ENCODE data around the gene PLVAP.

Gene PLVAP

GRCh38 chr19:17327068-17327653, 50.0 kb downstream of the PLVAP start:
- DNase-seq (ENCODE audit: extremely low spot score) = no peak
- TF ChIP-seq TARDBP (IDR thresholded peaks at IDR 0.05) (no peak), FOXA1 (IDR thresholded peaks at IDR 0.05) (no peak), BHLHE40 (IDR thresholded peaks at IDR 0.05; ENCODE audit: borderline replicate concordance) (no peak), CTBP1 (IDR thresholded peaks at IDR 0.05; ENCODE audit: borderline replicate concordance) (no peak), HDGF (IDR thresholded peaks at IDR 0.05; ENCODE audit: borderline replicate concordance) (no peak), L3MBTL2 (conservative IDR thresholded peaks at IDR 0.05) (no peak; the same call in none of the 2 replicates), FOXM1 (IDR thresholded peaks at IDR 0.05; ENCODE audit: borderline replicate concordance) (no peak), ELF4 (IDR thresholded peaks at IDR 0.05) (no peak), SUZ12 (IDR thresholded peaks at IDR 0.05) (no peak), NFRKB (IDR thresholded peaks at IDR 0.05) (no peak), LEF1 (IDR thresholded peaks at IDR 0.05; ENCODE audit: borderline replicate concordance) (no peak), SP1 (IDR thresholded peaks at IDR 0.05) (no peak), ZNF384 (IDR thresholded peaks at IDR 0.05) (no peak)
- TF ChIP-seq, protein P1, sequence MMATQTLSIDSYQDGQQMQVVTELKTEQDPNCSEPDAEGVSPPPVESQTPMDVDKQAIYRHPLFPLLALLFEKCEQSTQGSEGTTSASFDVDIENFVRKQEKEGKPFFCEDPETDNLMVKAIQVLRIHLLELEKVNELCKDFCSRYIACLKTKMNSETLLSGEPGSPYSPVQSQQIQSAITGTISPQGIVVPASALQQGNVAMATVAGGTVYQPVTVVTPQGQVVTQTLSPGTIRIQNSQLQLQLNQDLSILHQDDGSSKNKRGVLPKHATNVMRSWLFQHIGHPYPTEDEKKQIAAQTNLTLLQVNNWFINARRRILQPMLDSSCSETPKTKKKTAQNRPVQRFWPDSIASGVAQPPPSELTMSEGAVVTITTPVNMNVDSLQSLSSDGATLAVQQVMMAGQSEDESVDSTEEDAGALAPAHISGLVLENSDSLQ (IDR thresholded peaks at IDR 0.05) = no peak
- ChIA-PET POLR2A (interaction anchor here (0.7 to 3.7 kb wide), 4 partner anchors 14 to 22 kb away, joined by 3 to 16 read pairs (median 4); partner anchors contain the start of genes DDA1 and MRPL34), CTCF (interaction anchor here (0.6 kb wide), 4 partner anchors 22 to 978 kb away, joined by 3 read pairs; partner anchors contain the start of genes ABHD8 and MRPL34)

DNA sequence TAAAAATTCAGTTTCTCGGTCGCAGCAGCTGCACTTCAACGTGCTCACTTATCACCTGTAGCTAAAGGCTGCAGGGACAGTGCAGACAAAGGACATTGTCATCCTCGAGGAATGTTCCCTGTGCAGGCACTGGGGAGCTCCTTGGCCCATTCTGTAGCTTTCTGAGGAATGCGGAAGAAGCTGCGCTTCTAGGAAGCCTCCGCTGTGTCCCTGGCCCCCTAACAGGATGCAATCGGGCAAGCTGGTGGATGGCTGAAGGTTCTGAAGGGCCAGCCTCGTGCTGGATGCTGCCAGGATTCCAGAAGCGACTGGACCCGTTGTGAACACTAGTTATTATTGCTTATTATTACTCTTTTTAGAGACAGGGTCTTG, 50.6 kb downstream of the PLVAP start:
- POLR2A ChIA-PET = interaction anchor here (0.9 to 3.7 kb wide), 2 partner anchors 16 to 17 kb away, joined by 3 to 16 read pairs; partner anchors contain the start of gene DDA1
- DNase-seq (ENCODE audit: extremely low spot score) = no peak
- CTCF ChIA-PET = no interaction called here
- TF ChIP-seq ZNF384 (IDR thresholded peaks at IDR 0.05) (no peak), BHLHE40 (IDR thresholded peaks at IDR 0.05; ENCODE audit: borderline replicate concordance) (no peak), SP1 (IDR thresholded peaks at IDR 0.05) (no peak), FOXA1 (IDR thresholded peaks at IDR 0.05) (no peak), FOXM1 (IDR thresholded peaks at IDR 0.05; ENCODE audit: borderline replicate concordance) (no peak), LEF1 (IDR thresholded peaks at IDR 0.05; ENCODE audit: borderline replicate concordance) (no peak), NFRKB (IDR thresholded peaks at IDR 0.05) (no peak)
- TF ChIP-seq, protein P1 (IDR thresholded peaks at IDR 0.05) = no peak

- DNase-seq (ENCODE audit: extremely low spot score) = no peak
- ChIA-PET CTCF (interaction anchor here (0.7 kb wide), 1 partner anchor 199 kb away, joined by 3 read pairs; no protein-coding TSS in a partner anchor), POLR2A (interaction anchor here (0.9 to 3.7 kb wide), 2 partner anchors 16 to 17 kb away, joined by 3 to 16 read pairs; partner anchors contain the start of gene DDA1)
- TF ChIP-seq, protein P1 (IDR thresholded peaks at IDR 0.05) = no peak
- TF ChIP-seq FOXA1 (IDR thresholded peaks at IDR 0.05) = no peak
- TF ChIP-seq NFRKB (IDR thresholded peaks at IDR 0.05) = no peak
- TF ChIP-seq TARDBP (IDR thresholded peaks at IDR 0.05) = no peak
- no peak for TF ChIP-seq SP1 (IDR thresholded peaks at IDR 0.05)
- TF ChIP-seq SUZ12 (IDR thresholded peaks at IDR 0.05) = no peak
- no peak for TF ChIP-seq L3MBTL2 (conservative IDR thresholded peaks at IDR 0.05)
- TF ChIP-seq CTBP1 (IDR thresholded peaks at IDR 0.05; ENCODE audit: borderline replicate concordance) = no peak
- TF ChIP-seq FOXK2 (IDR thresholded peaks at IDR 0.05) = no peak
These were observed 51.1 kb downstream of the PLVAP start for GRCh38 chr19:17325881-17326594.

DNA sequence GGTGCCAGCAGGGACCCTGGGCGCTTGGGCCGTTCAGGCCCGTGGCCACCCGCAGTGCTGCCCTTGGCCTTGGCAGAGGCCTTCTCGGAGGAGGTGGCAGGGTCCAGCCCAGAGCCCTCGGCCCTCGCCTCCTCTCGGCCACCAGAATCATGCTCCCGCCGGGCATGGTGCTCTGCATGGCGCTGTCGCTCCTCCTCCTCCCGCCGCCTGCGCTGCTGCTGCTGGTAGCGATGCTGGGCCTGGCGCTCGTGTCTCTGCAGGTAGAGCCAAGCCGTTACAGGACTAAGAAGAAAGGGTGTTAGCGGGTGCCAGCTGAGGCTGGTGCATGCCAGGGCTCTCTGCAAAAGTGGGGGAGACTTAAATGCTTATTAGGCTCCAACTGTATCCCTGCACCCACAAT, 52.0 kb downstream of the PLVAP start:
- POLR2A ChIA-PET = interaction anchor here (0.8 to 3.7 kb wide), 3 partner anchors 8 to 16 kb away, joined by 3 to 16 read pairs (median 5); partner anchors contain the start of gene DDA1
- no peak for DNase-seq (ENCODE audit: extremely low spot score)
- CTCF ChIA-PET = interaction anchor here (0.7 kb wide), 1 partner anchor 200 kb away, joined by 3 read pairs; no protein-coding TSS in a partner anchor
- TF ChIP-seq CTBP1 (IDR thresholded peaks at IDR 0.05; ENCODE audit: borderline replicate concordance) (no peak), ZNF384 (IDR thresholded peaks at IDR 0.05) (no peak), NFRKB (IDR thresholded peaks at IDR 0.05) (no peak), L3MBTL2 (conservative IDR thresholded peaks at IDR 0.05) (no peak), ELF4 (IDR thresholded peaks at IDR 0.05) (no peak), FOXA1 (IDR thresholded peaks at IDR 0.05) (no peak), LEF1 (IDR thresholded peaks at IDR 0.05; ENCODE audit: borderline replicate concordance) (no peak)
- TF ChIP-seq, protein P1 (IDR thresholded peaks at IDR 0.05) = no peak

DNA sequence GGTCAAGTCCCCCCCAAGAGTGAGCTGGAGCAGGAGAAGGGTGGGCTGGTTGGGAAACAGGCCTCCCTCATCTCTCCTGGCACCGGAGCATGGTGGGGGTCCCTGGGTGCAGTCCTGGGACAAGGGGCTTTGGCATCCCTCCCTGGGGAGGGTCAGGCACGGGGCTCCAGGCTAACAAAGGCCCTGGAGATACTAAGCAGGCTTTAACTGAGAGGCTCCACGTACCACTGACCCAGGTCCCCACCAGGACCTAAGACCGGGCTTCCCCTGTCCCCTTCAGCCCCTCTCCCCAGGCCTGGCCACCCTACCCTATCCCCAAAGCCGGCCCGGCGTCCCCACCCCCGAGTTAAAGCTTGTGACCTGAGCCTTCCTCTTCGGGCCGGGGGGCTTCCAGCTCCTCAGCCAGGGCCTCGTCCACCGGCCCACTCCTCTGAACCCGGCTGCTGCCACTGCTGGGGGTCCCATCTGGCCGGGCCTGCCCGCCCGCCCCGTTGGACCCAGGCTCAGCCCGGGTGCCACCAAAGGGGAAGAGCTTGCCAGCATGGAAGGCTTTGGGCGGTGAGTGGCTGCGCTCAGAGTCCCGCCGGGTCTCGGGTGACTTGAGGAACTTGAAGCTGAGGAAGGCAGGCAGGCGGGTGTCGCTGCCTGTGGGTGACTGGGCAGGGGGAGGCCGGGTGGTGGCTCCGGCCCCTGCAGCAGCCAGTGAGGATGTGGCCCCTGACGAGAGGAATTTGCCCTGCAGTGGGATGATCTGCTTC, 52.6 kb downstream of the PLVAP start:
- TF ChIP-seq ZNF384 (IDR thresholded peaks at IDR 0.05) (no peak), HDGF (IDR thresholded peaks at IDR 0.05; ENCODE audit: borderline replicate concordance) (no peak), FOXK2 (IDR thresholded peaks at IDR 0.05) (no peak), SP1 (IDR thresholded peaks at IDR 0.05) (no peak), NFRKB (IDR thresholded peaks at IDR 0.05) (no peak)
- CTCF ChIA-PET = no interaction called here
- no peak for DNase-seq (ENCODE audit: extremely low spot score)
- POLR2A ChIA-PET = interaction anchor here (0.8 to 1.6 kb wide), 2 partner anchors 9 to 15 kb away, joined by 3 to 5 read pairs; partner anchors contain the start of gene DDA1

Data from HEK293T (cell line).